Ishikawa (cell line): ENCODE measurements around the gene MINK1.

ENCODE experiments used
- CEBPB ChIP-seq: IDR thresholded peaks from 2 replicates; pipeline ENCODE4 v1.6.1; 2012
- CREB1 ChIP-seq: IDR thresholded peaks from 2 replicates; pipeline ENCODE4 v1.6.1; 2012; ENCODE audit warnings: low read depth
- EGR1 ChIP-seq: IDR thresholded peaks from 2 replicates; pipeline ENCODE4 v1.6.1; 2012
- EP300 ChIP-seq: IDR thresholded peaks from 2 replicates; pipeline ENCODE4 v1.6.1; 2012; ENCODE audit warnings: borderline replicate concordance
- FOXM1 ChIP-seq: IDR thresholded peaks from 2 replicates; pipeline ENCODE4 v1.6.1; 2012; ENCODE audit warnings: low read depth, borderline replicate concordance
- NFIC ChIP-seq: IDR thresholded peaks from 2 replicates; pipeline ENCODE4 v1.6.1; 2012
- RAD21 ChIP-seq: IDR thresholded peaks from 2 replicates; pipeline ENCODE4 v1.6.1; 2012; ENCODE audit warnings: low read depth
- REST ChIP-seq: IDR thresholded peaks from 2 replicates; pipeline ENCODE4 v1.6.1; 2012; ENCODE audit warnings: low read depth, mild to moderate bottlenecking
- TCF12 ChIP-seq: IDR thresholded peaks from 2 replicates; pipeline ENCODE4 v1.6.1; 2012; ENCODE audit warnings: low read depth
- TEAD4 ChIP-seq: IDR thresholded peaks from 2 replicates; pipeline ENCODE4 v1.6.1; 2012
- YY1 ChIP-seq: IDR thresholded peaks from 2 replicates; pipeline ENCODE4 v1.6.1; 2012; ENCODE audit warnings: low read depth
- ZBTB7A ChIP-seq: IDR thresholded peaks from 2 replicates; pipeline ENCODE4 v1.6.1; 2012; ENCODE audit warnings: low read depth
- TF ChIP-seq, protein P1 (sequence below): IDR thresholded peaks from 2 replicates; pipeline ENCODE4 v1.6.1; 2012
- TF ChIP-seq, protein P2 (sequence below): IDR thresholded peaks from 2 replicates; pipeline ENCODE4 v1.6.1; 2012

The MINK1 gene

GRCh38 chr17:4839965-4840892 is 7.1 kb downstream of the MINK1 start:
- TF ChIP-seq, protein P1, sequence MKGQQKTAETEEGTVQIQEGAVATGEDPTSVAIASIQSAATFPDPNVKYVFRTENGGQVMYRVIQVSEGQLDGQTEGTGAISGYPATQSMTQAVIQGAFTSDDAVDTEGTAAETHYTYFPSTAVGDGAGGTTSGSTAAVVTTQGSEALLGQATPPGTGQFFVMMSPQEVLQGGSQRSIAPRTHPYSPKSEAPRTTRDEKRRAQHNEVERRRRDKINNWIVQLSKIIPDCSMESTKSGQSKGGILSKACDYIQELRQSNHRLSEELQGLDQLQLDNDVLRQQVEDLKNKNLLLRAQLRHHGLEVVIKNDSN, result no peak
- TF ChIP-seq CREB1, result no peak
- no peak for TF ChIP-seq EGR1
- no peak for TF ChIP-seq RAD21
- TF ChIP-seq REST, result no peak
- no peak for TF ChIP-seq ZBTB7A
- TF ChIP-seq CEBPB, result no peak
- TF ChIP-seq YY1, result no peak

- no peak for TF ChIP-seq EGR1
Observed at GRCh38 chr17:4840893-4841242, 7.7 kb downstream of the MINK1 start.

DNA sequence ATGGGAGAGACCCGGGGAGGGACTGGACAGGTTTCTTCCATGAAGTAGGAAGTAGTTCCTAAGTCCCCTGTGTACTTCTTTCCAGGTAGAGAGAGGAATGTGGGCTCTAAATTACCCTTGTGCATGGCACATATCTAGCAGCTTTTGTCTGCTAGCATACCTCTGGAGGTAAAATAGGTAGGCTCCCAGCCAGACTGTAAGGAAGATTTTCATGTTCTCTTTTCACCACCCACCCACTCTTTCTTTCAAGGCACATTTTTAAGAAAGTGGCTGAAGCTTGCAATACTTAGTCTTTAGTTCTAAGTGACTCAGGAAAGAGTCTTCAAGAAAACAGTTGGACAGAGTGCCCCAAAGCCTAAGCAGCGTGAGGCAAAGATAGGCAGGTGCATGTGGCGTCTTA is 9.2 kb downstream of the MINK1 start:
- TF ChIP-seq YY1 (no peak), NFIC (no peak), TCF12 (no peak), FOXM1 (no peak), CEBPB (no peak)

GRCh38 chr17:4843321-4844000 is 10.3 kb downstream of the MINK1 start:
- TF ChIP-seq RAD21 (no peak), TCF12 (no peak), ZBTB7A (no peak)
- TF ChIP-seq, protein P2, sequence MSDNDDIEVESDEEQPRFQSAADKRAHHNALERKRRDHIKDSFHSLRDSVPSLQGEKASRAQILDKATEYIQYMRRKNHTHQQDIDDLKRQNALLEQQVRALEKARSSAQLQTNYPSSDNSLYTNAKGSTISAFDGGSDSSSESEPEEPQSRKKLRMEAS, result no peak

GRCh38 chr17:4845118-4845517 is 12.0 kb downstream of the MINK1 start:
- TF ChIP-seq REST (no peak), FOXM1 (no peak), NFIC (no peak), ZBTB7A (no peak), TEAD4 (no peak), CEBPB (no peak), YY1 (no peak), CREB1 (no peak), TCF12 (no peak)
- TF ChIP-seq, protein P1, result no peak
- TF ChIP-seq, protein P2, result no peak

- no peak for TF ChIP-seq REST
- no peak for TF ChIP-seq TCF12
- TF ChIP-seq EP300, result no peak
- no peak for TF ChIP-seq YY1
Observed at GRCh38 chr17:4846635-4847390, 13.7 kb downstream of the MINK1 start.
